Type B pancreatic cell (in vitro differentiated cells): ENCODE data around the gene SLC2A5. TPM values are rescaled to one million over a fixed set of nuclear protein-coding genes. Genes with fewer than 3 reads are reported as not detected.
A peak's percentile ranks its signal among the peaks of the same experiment; 100 is the strongest.

Experiments
- DNase-seq: peaks from one replicate; pipeline ENCODE4 v3.0.0; 2021; ENCODE audit warnings: mixed read lengths; ENCODE audit not compliant: unreplicated experiment; ENCODE audit errors: extremely low spot score
- H3K27ac Mint-ChIP-seq: 2 replicates; pipeline ENCODE4 v1.8.0; 2021; ENCODE audit warnings: mild to moderate bottlenecking, mixed read lengths
- H3K27me3 Mint-ChIP-seq: 2 replicates; pipeline ENCODE4 v1.8.0; 2021; ENCODE audit warnings: mixed read lengths
- H3K36me3 Mint-ChIP-seq: 2 replicates; pipeline ENCODE4 v1.8.0; 2021; ENCODE audit warnings: mixed read lengths
- H3K4me1 Mint-ChIP-seq: one replicate; pipeline ENCODE4 v1.8.0; 2021; ENCODE audit warnings: mixed read lengths; ENCODE audit not compliant: unreplicated experiment
- H3K4me3 Mint-ChIP-seq: 2 replicates; pipeline ENCODE4 v1.8.0; 2021; ENCODE audit warnings: mild to moderate bottlenecking, mixed read lengths
- H3K9me3 Mint-ChIP-seq: 2 replicates; pipeline ENCODE4 v1.8.0; 2021; ENCODE audit warnings: mixed read lengths
- CTCF ChIP-seq: fragments of 200-600 bp; sonication (generic); conservative IDR thresholded peaks from 2 replicates; pipeline ENCODE4 v1.5.0; 2021; ENCODE audit warnings: antibody characterized with exemption, mild to moderate bottlenecking
- total RNA-seq: library from RNA; stranded (reverse); gene quantifications from 2 replicates; pipeline ENCODE4 v1.2.1, GENCODE V29; 2021; ENCODE audit warnings: low replicate concordance

SLC2A5 gene
- total RNA-seq, 1 donor from 2014 or later, result 2.7 TPM

- no peak overlapping the region for H3K27ac Mint-ChIP-seq
- no peak for DNase-seq
- H3K4me3 Mint-ChIP-seq, result no peak overlapping the region
These were observed 11.4 kb upstream of the SLC2A5 start for GRCh38 chr1:9080705-9081291.

GRCh38 chr1:9079988-9080704 is 10.7 kb upstream of the SLC2A5 start:
- Mint-ChIP-seq H3K4me1 (peaks cover 8% of the 10 kb centered on the region), H3K27ac (no peak overlapping the region), H3K4me3 (peak overlapping the region; percentile 35), H3K9me3 (no peaks in the 10 kb centered on the region), H3K36me3 (no peaks in the 10 kb centered on the region), H3K27me3 (peaks cover 4% of the 10 kb centered on the region)
- no peak for TF ChIP-seq CTCF
- DNase-seq, result no peak

More at GRCh38 chr1:9080705-9081291, 11.4 kb upstream of the SLC2A5 start:
- TF ChIP-seq CTCF, result no peak
- H3K36me3 Mint-ChIP-seq, result no peaks in the 10 kb centered on the region
- peaks cover 4% of the 10 kb centered on the region for H3K27me3 Mint-ChIP-seq
- no peaks in the 10 kb centered on the region for H3K9me3 Mint-ChIP-seq
- H3K4me1 Mint-ChIP-seq, result peaks cover 8% of the 10 kb centered on the region

- Mint-ChIP-seq H3K4me3 (peak overlapping the region; percentile 6), H3K9me3 (no peaks in the 10 kb centered on the region), H3K27me3 (peaks cover 4% of the 10 kb centered on the region), H3K27ac (peak overlapping the region; percentile 75), H3K4me1 (peaks cover 9% of the 10 kb centered on the region), H3K36me3 (no peaks in the 10 kb centered on the region)
- no peak for DNase-seq
- TF ChIP-seq CTCF, result no peak
These were observed 9.5 kb upstream of the SLC2A5 start for GRCh38 chr1:9078752-9079500.

- Mint-ChIP-seq H3K9me3 (no peaks in the 10 kb centered on the region), H3K4me1 (peaks cover 8% of the 10 kb centered on the region), H3K36me3 (no peaks in the 10 kb centered on the region), H3K27ac (peak overlapping the region; percentile 75), H3K27me3 (peaks cover 4% of the 10 kb centered on the region), H3K4me3 (no peak overlapping the region)
- no peak for DNase-seq
- no peak for TF ChIP-seq CTCF
These were observed 8.7 kb upstream of the SLC2A5 start for GRCh38 chr1:9078015-9078751.

GRCh38 chr1:9075022-9075421 is 5.6 kb upstream of the SLC2A5 start:
- Mint-ChIP-seq H3K4me3 (no peak overlapping the region), H3K36me3 (no peaks in the 10 kb centered on the region), H3K27ac (no peak overlapping the region), H3K4me1 (peaks cover 5% of the 10 kb centered on the region), H3K9me3 (no peaks in the 10 kb centered on the region), H3K27me3 (peaks cover 4% of the 10 kb centered on the region)
- TF ChIP-seq CTCF, result no peak
- DNase-seq, result no peak
